Stomach (tissue), 4 donors: ENCODE results near the gene KLHL3.

Experiments used
- EP300 ChIP-seq: sonication (generic); formaldehyde crosslinking; IDR thresholded peaks from one replicate; pipeline ENCODE4 v1.6.1; 2017; ENCODE audit warnings: antibody characterized with exemption
- POLR2A ChIP-seq, 4 donors: fragments of 450-650 bp; IDR thresholded peaks; one replicate each; pipeline ENCODE4 v1.6.1; 2016; ENCODE audit warnings: antibody characterized with exemption in 4 of 4, control low read depth in 2 of 4, mild to moderate bottlenecking in 1 of 4, moderate library complexity in 1 of 4
- TF ChIP-seq, protein P1 (sequence below), 7 experiments: fragments of 450-650 bp in 4 of 7; fragments of 200-600 bp in 3 of 7; sonication (generic) in 3 of 7; IDR thresholded peaks; one replicate each; pipeline ENCODE4 v1.5.1; 2016 to 2019; ENCODE audit warnings: antibody characterized with exemption in 7 of 7, control low read depth in 2 of 7, mild to moderate bottlenecking in 1 of 7

DNA sequence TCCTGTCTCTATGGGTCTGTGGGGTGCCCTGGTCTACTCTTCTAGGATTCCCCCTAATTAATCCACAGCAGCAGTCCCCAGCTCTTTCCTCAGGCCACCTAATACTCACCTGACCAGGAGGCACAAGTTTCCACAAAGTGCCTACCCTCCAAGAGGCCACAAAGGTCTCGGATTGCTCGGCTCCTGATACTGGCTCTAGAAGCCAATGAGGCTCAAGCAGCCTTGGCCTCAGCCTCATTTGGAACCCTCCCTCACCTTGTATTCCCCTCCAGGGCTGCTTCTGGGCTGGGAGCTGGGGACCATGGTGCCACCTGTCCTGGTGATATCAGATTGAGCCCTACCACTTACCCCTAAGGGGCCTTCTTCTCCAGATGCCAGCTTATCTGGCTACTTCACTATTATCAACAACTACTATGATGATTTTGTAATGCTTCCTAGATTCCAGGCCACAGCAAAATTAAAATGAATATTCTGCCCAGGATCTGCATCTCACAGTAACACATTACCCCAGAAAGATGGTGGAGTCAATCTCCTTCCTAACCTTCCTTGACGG lies 133.1 kb downstream of the KLHL3 start:
- TF ChIP-seq, protein P1, sequence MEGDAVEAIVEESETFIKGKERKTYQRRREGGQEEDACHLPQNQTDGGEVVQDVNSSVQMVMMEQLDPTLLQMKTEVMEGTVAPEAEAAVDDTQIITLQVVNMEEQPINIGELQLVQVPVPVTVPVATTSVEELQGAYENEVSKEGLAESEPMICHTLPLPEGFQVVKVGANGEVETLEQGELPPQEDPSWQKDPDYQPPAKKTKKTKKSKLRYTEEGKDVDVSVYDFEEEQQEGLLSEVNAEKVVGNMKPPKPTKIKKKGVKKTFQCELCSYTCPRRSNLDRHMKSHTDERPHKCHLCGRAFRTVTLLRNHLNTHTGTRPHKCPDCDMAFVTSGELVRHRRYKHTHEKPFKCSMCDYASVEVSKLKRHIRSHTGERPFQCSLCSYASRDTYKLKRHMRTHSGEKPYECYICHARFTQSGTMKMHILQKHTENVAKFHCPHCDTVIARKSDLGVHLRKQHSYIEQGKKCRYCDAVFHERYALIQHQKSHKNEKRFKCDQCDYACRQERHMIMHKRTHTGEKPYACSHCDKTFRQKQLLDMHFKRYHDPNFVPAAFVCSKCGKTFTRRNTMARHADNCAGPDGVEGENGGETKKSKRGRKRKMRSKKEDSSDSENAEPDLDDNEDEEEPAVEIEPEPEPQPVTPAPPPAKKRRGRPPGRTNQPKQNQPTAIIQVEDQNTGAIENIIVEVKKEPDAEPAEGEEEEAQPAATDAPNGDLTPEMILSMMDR (IDR thresholded peaks at IDR 0.05): no peak
- TF ChIP-seq POLR2A (IDR thresholded peaks at IDR 0.05) (no peak), EP300 (no peak)
